CD14-positive monocyte (primary cell): ENCODE measurements around the gene PHOSPHO2. TPM values are rescaled to one million over a fixed set of nuclear protein-coding genes. Genes with fewer than 3 reads are reported as not detected.

Experiments used
- DNase-seq, 3 donors: peaks; one replicate each; pipeline ENCODE4 v3.0.0-alpha.2; 2011 to 2022
- H2AFZ ChIP-seq: 2 replicates; pipeline ENCODE4 v1.6.0; 2012; ENCODE audit warnings: mild to moderate bottlenecking, low read depth, low read length, inconsistent platforms; ENCODE audit not compliant: insufficient read depth, poor library complexity, severe bottlenecking
- H3K27ac ChIP-seq, 2 donors: 1 replicate in 1 of 2; 2 replicates in 1 of 2; pipeline ENCODE4 v1.5.1; 2012 to 2013; ENCODE audit warnings: low read length in 2 of 2, control low read depth in 1 of 2, inconsistent platforms in 1 of 2, low read depth in 1 of 2, mild to moderate bottlenecking in 1 of 2
- H3K27me3 ChIP-seq, 2 donors: one replicate each; pipeline versions ENCODE4 v1.6.0 to v1.6.1; 2011 to 2013; ENCODE audit warnings: low read length in 2 of 2; ENCODE audit not compliant: control insufficient read depth in 2 of 2, insufficient read depth in 2 of 2
- H3K36me3 ChIP-seq, 2 donors: replicated peaks in 1 of 2; 1 replicate in 1 of 2; 2 replicates in 1 of 2; pipeline versions ENCODE4 v1.5.1 to v1.6.1; 2012 to 2013; ENCODE audit warnings: low read length in 2 of 2, control low read depth in 1 of 2, inconsistent platforms in 1 of 2, mild to moderate bottlenecking in 1 of 2; ENCODE audit not compliant: insufficient read depth in 2 of 2, control insufficient read depth in 1 of 2
- H3K4me1 ChIP-seq, 2 donors: 1 replicate in 1 of 2; 2 replicates in 1 of 2; pipeline versions ENCODE4 v1.5.1 to v1.6.1; 2012 to 2013; ENCODE audit warnings: low read length in 2 of 2, control low read depth in 1 of 2, inconsistent platforms in 1 of 2, mild to moderate bottlenecking in 1 of 2, moderate library complexity in 1 of 2; ENCODE audit not compliant: insufficient read depth in 2 of 2, control insufficient read depth in 1 of 2
- H3K4me2 ChIP-seq: replicated peaks from 2 replicates; pipeline ENCODE3; 2012; ENCODE audit warnings: low read length, moderate library complexity, mild to moderate bottlenecking; ENCODE audit not compliant: poor library complexity, severe bottlenecking; ENCODE audit errors: extremely low read depth
- H3K4me3 ChIP-seq, 3 experiments: fragments of 200-600 bp in 1 of 3; sonication (generic) in 1 of 3; replicated peaks in 1 of 3; 1 replicate in 2 of 3; 2 replicates in 1 of 3; pipeline ENCODE4 v1.5.1; 2011 to 2013; ENCODE audit warnings: low read length in 3 of 3, mild to moderate bottlenecking in 3 of 3, control low read depth in 2 of 3, low read depth in 2 of 3, inconsistent platforms in 1 of 3, moderate library complexity in 1 of 3
- H3K79me2 ChIP-seq: 2 replicates; pipeline ENCODE4 v1.6.0; 2012; ENCODE audit warnings: mild to moderate bottlenecking, control low read depth, inconsistent platforms, low read length, moderate library complexity; ENCODE audit not compliant: insufficient read depth
- H3K9ac ChIP-seq: 2 replicates; pipeline ENCODE4 v1.6.0; 2017; ENCODE audit warnings: low read length, mild to moderate bottlenecking; ENCODE audit not compliant: insufficient read depth, poor library complexity, severe bottlenecking
- H3K9me3 ChIP-seq, 2 donors: replicated peaks in 1 of 2; 1 replicate in 1 of 2; 2 replicates in 1 of 2; pipeline versions ENCODE4 v1.5.1 to v1.6.1; 2012 to 2013; ENCODE audit warnings: low read length in 2 of 2, control low read depth in 1 of 2; ENCODE audit not compliant: control insufficient read depth in 1 of 2, insufficient read depth in 1 of 2
- H4K20me1 ChIP-seq: 2 replicates; pipeline ENCODE4 v1.6.0; 2012; ENCODE audit warnings: mild to moderate bottlenecking, low read length, control low read depth, moderate library complexity; ENCODE audit not compliant: insufficient read depth
- H3K27ac Mint-ChIP-seq, 7 donors: one replicate each; pipeline ENCODE4 v1.8.0; 2020; ENCODE audit warnings: mild to moderate bottlenecking in 7 of 7, mixed read lengths in 7 of 7, moderate library complexity in 6 of 7, inconsistent platforms in 2 of 7
- H3K27me3 Mint-ChIP-seq, 3 donors: one replicate each; pipeline ENCODE4 v1.8.0; 2021 to 2022; ENCODE audit warnings: low read depth in 3 of 3, mild to moderate bottlenecking in 3 of 3, mixed read lengths in 3 of 3, moderate library complexity in 3 of 3, inconsistent platforms in 1 of 3
- H3K36me3 Mint-ChIP-seq, 2 donors: one replicate each; pipeline ENCODE4 v1.8.0; 2020; ENCODE audit warnings: mixed read lengths in 2 of 2, inconsistent platforms in 1 of 2, mild to moderate bottlenecking in 1 of 2
- H3K4me1 Mint-ChIP-seq: one replicate; pipeline ENCODE4 v1.8.0; 2020; ENCODE audit warnings: mild to moderate bottlenecking, mixed read lengths
- H3K4me3 Mint-ChIP-seq, 2 donors: one replicate each; pipeline ENCODE4 v1.8.0; 2020; ENCODE audit warnings: mild to moderate bottlenecking in 2 of 2, mixed read lengths in 2 of 2, moderate library complexity in 1 of 2
- H3K9me3 Mint-ChIP-seq, 7 donors: one replicate each; pipeline ENCODE4 v1.8.0; 2020 to 2022; ENCODE audit warnings: mixed read lengths in 7 of 7, mild to moderate bottlenecking in 6 of 7, moderate library complexity in 6 of 7, inconsistent platforms in 2 of 7
- CTCF ChIP-seq: fragments of 200-600 bp; IDR thresholded peaks from one replicate; pipeline ENCODE4 v1.8.0; 2022; ENCODE audit warnings: antibody characterized with exemption, mild to moderate bottlenecking
- WGBS: methylation state at CpG from one replicate; pipeline ENCODE4 v1.1.5; 2013; ENCODE audit warnings: missing lambda C conversion rate; ENCODE audit not compliant: insufficient coverage; 5-methylcytosine and 5-hydroxymethylcytosine counted together
- intact Hi-C, 2 donors: fragments of 100-400 bp; cut with micrococcal nuclease; formaldehyde crosslinking; loops; one replicate each; pipeline versions ENCODE4 v1.15.0 to v1.15.1; 2023
- polyA plus RNA-seq, 3 donors: library from polyadenylated mRNA; depleted of rRNA in 1 of 3; unstranded in 2 of 3; stranded (reverse) in 1 of 3; fragments of 300-500 nt in 2 of 3; fragments of >200 nt in 1 of 3; fragmentation: Illumina TruSeq in 2 of 3; gene quantifications; 1 replicate in 2 of 3; 2 replicates in 1 of 3; pipeline ENCODE4 v1.2.3, GENCODE V29; 2012 to 2021

PHOSPHO2 gene
- polyA plus RNA-seq, 3 donors, result 0.53 to 1.2 (median 0.74) TPM

- H3K27ac ChIP-seq, result no peak overlapping the region
- peaks cover 5% of the 10 kb centered on the region for H3K4me1 Mint-ChIP-seq
- no peak overlapping the region for H3K4me2 ChIP-seq
- H3K9me3 Mint-ChIP-seq, result peaks cover 0 to 3% (median 0%) of the 10 kb centered on the region in 7 donors
- no peaks in the 10 kb centered on the region for H3K36me3 Mint-ChIP-seq
- H4K20me1 ChIP-seq, result no peaks in the 10 kb centered on the region
- H3K4me1 ChIP-seq, result no peaks in the 10 kb centered on the region
- peaks cover 0 to 3% (median 2%) of the 10 kb centered on the region in 3 donors for H3K27me3 Mint-ChIP-seq
- H3K36me3 ChIP-seq, result no peaks in the 10 kb centered on the region
- H3K9me3 ChIP-seq, result no peaks in the 10 kb centered on the region
- H3K4me3 ChIP-seq, result no peak overlapping the region
- no CpG with 5 or more reads among the region's 2 CpGs for WGBS
- no peak overlapping the region for H3K4me3 Mint-ChIP-seq
- no peak for DNase-seq
- H2AFZ ChIP-seq, result no peak overlapping the region
- no peaks in the 10 kb centered on the region for H3K27me3 ChIP-seq
- no peak overlapping the region for H3K9ac ChIP-seq
- intact Hi-C loops, result no loop called here
- no peak overlapping the region for H3K27ac Mint-ChIP-seq
- H3K79me2 ChIP-seq, result no peaks in the 10 kb centered on the region
- no peak for TF ChIP-seq CTCF
These were observed 26.7 kb upstream of the PHOSPHO2 start for GRCh38 chr2:169667583-169667982.

GRCh38 chr2:169670215-169670651, 24.0 kb upstream of the PHOSPHO2 start:
- Histone ChIP-seq H3K4me3 (no peak overlapping the region), H3K27ac (no peak overlapping the region), H3K9me3 (no peaks in the 10 kb centered on the region), H3K4me1 (no peaks in the 10 kb centered on the region), H2AFZ (no peak overlapping the region), H3K4me2 (no peak overlapping the region), H3K79me2 (no peaks in the 10 kb centered on the region), H4K20me1 (no peaks in the 10 kb centered on the region), H3K27me3 (no peaks in the 10 kb centered on the region), H3K9ac (no peak overlapping the region), H3K36me3 (no peaks in the 10 kb centered on the region)
- Mint-ChIP-seq H3K4me1 (no peaks in the 10 kb centered on the region), H3K36me3 (no peaks in the 10 kb centered on the region), H3K9me3 (peaks cover 0 to 3% (median 0%) of the 10 kb centered on the region in 7 donors), H3K27me3 (no peaks in the 10 kb centered on the region), H3K4me3 (no peak overlapping the region), H3K27ac (no peak overlapping the region)
- no CpG with 5 or more reads among the region's 2 CpGs for WGBS
- TF ChIP-seq CTCF, result no peak
- intact Hi-C loops, result no loop called here
- no peak for DNase-seq
